Measurements from ENCODE around the gene F13A1. TPM values are rescaled to one million over a fixed set of nuclear protein-coding genes. Genes with fewer than 3 reads are reported as not detected.

Gene F13A1
- total and polyA plus RNA-seq, 2 of the 8 experiments (the other 6 are each of a cell fraction or from before 2014, with no cell fraction given) = 0.57 to 1.5 TPM

DNA sequence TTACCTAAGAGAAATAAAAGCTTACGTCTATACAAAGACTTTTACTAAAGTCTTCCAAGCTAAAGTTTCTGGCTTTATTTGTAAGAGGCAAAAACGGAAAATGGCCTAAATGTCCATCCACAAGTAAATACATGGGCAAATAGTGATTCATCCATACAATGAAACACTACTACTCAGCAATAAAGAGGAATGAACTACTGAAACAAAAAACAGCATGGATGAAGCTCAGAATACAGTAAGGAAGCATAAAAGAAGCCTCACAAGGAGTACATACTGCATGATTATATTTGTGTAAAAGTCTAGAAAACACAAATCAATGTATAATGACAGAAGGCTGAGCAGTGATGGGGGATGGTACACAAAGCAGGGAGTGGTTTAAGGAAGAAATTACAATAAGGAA lies 84.7 kb downstream of the F13A1 start:
- no peak overlapping the region for H2AFZ ChIP-seq (ENCODE audit: low read length)
- no peak overlapping the region for H3K4me3 ChIP-seq (ENCODE audit: extremely low read depth in 1 of 4, insufficient read depth in 2 of 4, low read depth in 3 of 4, low read length in 4 of 4)
- peaks cover 0 to 1% (median 0%) of the 10 kb centered on the region in 4 experiments; a peak in 1 of 7 replicates for H3K27me3 ChIP-seq (replicated peaks in 1 of 4; ENCODE audit: control insufficient read depth in 3 of 4, extremely low read depth in 1 of 4, insufficient read depth in 3 of 4, low read length in 3 of 4)
- H4K5ac ChIP-seq (ENCODE audit: insufficient read length, low read depth, low read length) = no peak overlapping the region
- H3K4me2 ChIP-seq (ENCODE audit: insufficient read depth in 1 of 2, low read depth in 2 of 2, low read length in 2 of 2) = no peak overlapping the region
- TF ChIP-seq BRCA1 (IDR thresholded peaks at IDR 0.05; ENCODE audit: low read depth, low read length) = no peak
- no peak for TF ChIP-seq ASH2L (IDR thresholded peaks at IDR 0.05; ENCODE audit: low read length)
- no peak for TF ChIP-seq HDAC2 (IDR thresholded peaks at IDR 0.05; ENCODE audit: borderline replicate concordance in 1 of 2, low read depth in 2 of 2, low read length in 2 of 2)
- TF ChIP-seq GABPA (IDR thresholded peaks at IDR 0.05; ENCODE audit: borderline replicate concordance, insufficient read depth, low read length) = no peak
- TF ChIP-seq POLR2AphosphoS5 (IDR thresholded peaks at IDR 0.05; ENCODE audit: low read depth, low read length) = no peak
- no peak for TF ChIP-seq PHF8 (conservative IDR thresholded peaks at IDR 0.05; ENCODE audit: low read depth, low read length)
- no peak for TF ChIP-seq FOSL1 (IDR thresholded peaks at IDR 0.05; ENCODE audit: insufficient read depth, low read depth, low read length)
- H2BK5ac ChIP-seq (ENCODE audit: low read depth, low read length) = no peak overlapping the region
- H3K23ac ChIP-seq (ENCODE audit: insufficient read length) = no peak overlapping the region
- no peaks in the 10 kb centered on the region for H3K79me2 ChIP-seq (ENCODE audit: control insufficient read depth in 1 of 2, insufficient read depth in 2 of 2, low read length in 2 of 2)
- H3K9me3 ChIP-seq (ENCODE audit: insufficient read depth in 2 of 2, low read depth in 1 of 2, low read length in 1 of 2) = no peaks in the 10 kb centered on the region
- 82% methylated on average over 2 of the region's 2 CpGs; no CpG with 5 or more reads in 1 of the 2 experiments for WGBS, 2 experiments (ENCODE audit: extremely low coverage in 1 of 2, insufficient coverage in 1 of 2, insufficient read length in 1 of 2, insufficient replicate concordance in 2 of 2, low coverage in 1 of 2, low lambda C conversion rate in 2 of 2, missing lambda C conversion rate in 1 of 2)
- H4K91ac ChIP-seq (replicated peaks; ENCODE audit: insufficient read length, low read length) = no peak overlapping the region
- H3K56ac ChIP-seq (replicated peaks; ENCODE audit: insufficient read length, low read depth, low read length) = no peak overlapping the region
- H3K4ac ChIP-seq (replicated peaks; ENCODE audit: insufficient read length, low read depth, low read length) = no peak overlapping the region
- H3K36me3 ChIP-seq (ENCODE audit: control insufficient read depth in 2 of 4, insufficient read depth in 4 of 4, low read length in 3 of 4) = no peaks in the 10 kb centered on the region
- no peak for DNase-seq (ENCODE audit: low read depth in 1 of 2, low spot score in 2 of 2)
- no peaks in the 10 kb centered on the region for H4K20me1 ChIP-seq (replicated peaks in 1 of 2; ENCODE audit: control insufficient read depth in 1 of 2, insufficient read depth in 2 of 2, low read length in 2 of 2)
- H2BK120ac ChIP-seq (replicated peaks; ENCODE audit: low read depth, low read length) = no peak overlapping the region
- POLR2A ChIA-PET (ENCODE audit: partially characterized antibody) = no interaction called here
- no peak overlapping the region for H3K27ac ChIP-seq (ENCODE audit: low read depth, low read length)
- H3K14ac ChIP-seq (ENCODE audit: insufficient read length) = no peak overlapping the region
- no peak overlapping the region for H2BK12ac ChIP-seq (ENCODE audit: low read depth, low read length)
- no peak overlapping the region for H3K9ac ChIP-seq (replicated peaks in 1 of 4; ENCODE audit: extremely low read depth in 1 of 4, low read depth in 3 of 4, low read length in 3 of 4)
- no peaks in the 10 kb centered on the region for H3K4me1 ChIP-seq (replicated peaks in 1 of 4; ENCODE audit: control insufficient read depth in 3 of 4, insufficient read depth in 4 of 4, low read length in 3 of 4)
- no peak overlapping the region for H3K18ac ChIP-seq (ENCODE audit: extremely low read depth, low read length)
- no peak overlapping the region for H2BK20ac ChIP-seq (ENCODE audit: low read length)
- H2BK15ac ChIP-seq (ENCODE audit: low read length) = no peak overlapping the region
- H3K79me1 ChIP-seq (ENCODE audit: low read depth, low read length) = no peaks in the 10 kb centered on the region
- FAIRE-seq = no peak
- no peak overlapping the region for H2AK5ac ChIP-seq (ENCODE audit: low read depth, low read length)
- CTCF ChIA-PET (ENCODE audit: partially characterized antibody) = no interaction called here
- no peaks in the 10 kb centered on the region; the same call in 1 of the 2 replicates for H3K23me2 ChIP-seq (ENCODE audit: low read depth, low read length)
- H4K8ac ChIP-seq (ENCODE audit: extremely low read depth, insufficient read depth, low read length) = no peak overlapping the region

All from H1 (cell line).